ENCODE data around the gene APBA2.
A peak's percentile ranks its signal among the peaks of the same experiment; 100 is the strongest.

The APBA2 gene

GRCh38 chr15:28957606-28958498 lies 72.1 kb downstream of the APBA2 start:
- no peak for DNase-seq (ENCODE audit: low spot score)

- no peak for DNase-seq (ENCODE audit: low spot score)
Measured at GRCh38 chr15:28959326-28959725, 73.6 kb downstream of the APBA2 start.

GRCh38 chr15:28960979-28961378 lies 75.2 kb downstream of the APBA2 start:
- DNase-seq (ENCODE audit: low spot score) = no peak

GRCh38 chr15:28961391-28961790 lies 75.6 kb downstream of the APBA2 start:
- no peak for DNase-seq (ENCODE audit: low spot score)

- no peak for DNase-seq (ENCODE audit: low spot score)
Measured at GRCh38 chr15:28962851-28963710, 77.3 kb downstream of the APBA2 start.

GRCh38 chr15:28963711-28964081 lies 77.9 kb downstream of the APBA2 start:
- DNase-seq (ENCODE audit: low spot score) = no peak

GRCh38 chr15:28964098-28964497 lies 78.3 kb downstream of the APBA2 start:
- no peak for DNase-seq (ENCODE audit: low spot score)

GRCh38 chr15:28967066-28967465 lies 81.3 kb downstream of the APBA2 start:
- no peak for DNase-seq (ENCODE audit: low spot score)

- no peak for DNase-seq (ENCODE audit: low spot score)
Measured at GRCh38 chr15:28967990-28968389, 82.2 kb downstream of the APBA2 start.

GRCh38 chr15:28969511-28970085 lies 83.8 kb downstream of the APBA2 start:
- DNase-seq (ENCODE audit: low spot score) = no peak

- DNase-seq (ENCODE audit: low spot score) = no peak
Measured at GRCh38 chr15:28974142-28974541, 88.4 kb downstream of the APBA2 start.

- peak; percentile 31 for DNase-seq (ENCODE audit: low spot score)
Measured at GRCh38 chr15:28975766-28976179, 90.0 kb downstream of the APBA2 start.

- peak; percentile 79 for DNase-seq (ENCODE audit: low spot score)
Measured at GRCh38 chr15:28977377-28978010, 91.7 kb downstream of the APBA2 start.

GRCh38 chr15:28978011-28978378 lies 92.2 kb downstream of the APBA2 start:
- no peak for DNase-seq (ENCODE audit: low spot score)

GRCh38 chr15:28978661-28979060 lies 92.9 kb downstream of the APBA2 start:
- DNase-seq (ENCODE audit: low spot score) = no peak

GRCh38 chr15:28979208-28979841 lies 93.6 kb downstream of the APBA2 start:
- no peak for DNase-seq (ENCODE audit: low spot score)

- no peak for DNase-seq (ENCODE audit: low spot score)
Measured at GRCh38 chr15:28980709-28981350, 95.1 kb downstream of the APBA2 start.

GRCh38 chr15:28981351-28981720 lies 95.6 kb downstream of the APBA2 start:
- no peak for DNase-seq (ENCODE audit: low spot score)

GRCh38 chr15:28981921-28982320 lies 96.1 kb downstream of the APBA2 start:
- DNase-seq (ENCODE audit: low spot score) = no peak

GRCh38 chr15:28982886-28983285 lies 97.1 kb downstream of the APBA2 start:
- DNase-seq (ENCODE audit: low spot score) = no peak

All from GM03348 (cell line).